NT2/D1 (cell line): ENCODE data around the gene PAQR9.

Experiments used
- SUZ12 ChIP-seq: IDR thresholded peaks from 2 replicates; pipeline ENCODE4 v1.6.1; 2011; ENCODE audit not compliant: insufficient read length, insufficient read depth; ENCODE audit errors: extremely low read depth
- YY1 ChIP-seq: IDR thresholded peaks from 2 replicates; pipeline ENCODE4 v1.6.1; 2011; ENCODE audit not compliant: insufficient read length, insufficient read depth
- ZNF274 ChIP-seq: IDR thresholded peaks from 2 replicates; pipeline ENCODE4 v1.6.1; 2011; ENCODE audit warnings: mild to moderate bottlenecking, low read depth, low read length

GRCh38 chr3:142946861-142947260 lies 16.6 kb downstream of the PAQR9 start:
- TF ChIP-seq SUZ12 = no peak
- TF ChIP-seq YY1 = no peak
- no peak for TF ChIP-seq ZNF274
